ENCODE measurements around the gene EMC8. TPM values are rescaled to one million over a fixed set of nuclear protein-coding genes. Genes with fewer than 3 reads are reported as not detected.

EMC8 gene
- total and polyA plus RNA-seq, 3 experiments from 2014 or later = 27.6 to 56.2 (median 52.2) TPM

- no peak overlapping the region for H3K27ac Mint-ChIP-seq
- H3K4me1 ChIP-seq (ENCODE audit: insufficient read depth, low read length) = no peaks in the 10 kb centered on the region
- peak overlapping the region; percentile 8 for H3K4me3 ChIP-seq (ENCODE audit: low read length)
- POLR2A ChIA-PET = no interaction called here
- CTCF ChIA-PET = interaction anchor here (1.4 to 1.6 kb wide), 2 partner anchors 10 kb away, joined by 3 read pairs; no protein-coding TSS in a partner anchor
- peak in 1 of 5 donors; percentile 13 for DNase-seq
- no peaks in the 10 kb centered on the region for H3K36me3 ChIP-seq (ENCODE audit: insufficient read depth, low read length)
- peaks cover 25% of the 10 kb centered on the region for H3K27me3 ChIP-seq (ENCODE audit: insufficient read depth, low read length, poor library complexity, severe bottlenecking)
- H3K27me3 Mint-ChIP-seq = peaks cover 22 to 34% of the 10 kb centered on the region in 2 donors
- H3K4me1 Mint-ChIP-seq = peaks cover 6 to 24% (median 7%) of the 10 kb centered on the region in 3 donors
- no peak overlapping the region for H3K27ac ChIP-seq (ENCODE audit: low read depth, low read length)
- H3K9me3 ChIP-seq (ENCODE audit: low read length) = no peaks in the 10 kb centered on the region
- H3K9me3 Mint-ChIP-seq = no peaks in the 10 kb centered on the region
- H3K4me3 Mint-ChIP-seq = peak overlapping the region; percentile 73 to 90 (median 84)
- H3K36me3 Mint-ChIP-seq = peaks cover 0 to 1% (median 0%) of the 10 kb centered on the region in 3 donors
Observed at GRCh38 chr16:85750146-85750826, 49.1 kb downstream of the EMC8 start.

- H3K36me3 Mint-ChIP-seq = peaks cover 0 to 1% (median 0%) of the 10 kb centered on the region in 3 donors
- ChIA-PET CTCF (interaction anchor here (1.4 to 1.6 kb wide), 2 partner anchors 10 to 30 kb away, joined by 3 read pairs; no protein-coding TSS in a partner anchor), POLR2A (no interaction called here)
- no peaks in the 10 kb centered on the region for H3K9me3 Mint-ChIP-seq
- Histone ChIP-seq H3K27ac (ENCODE audit: low read depth, low read length) (no peak overlapping the region), H3K9me3 (ENCODE audit: low read length) (no peaks in the 10 kb centered on the region), H3K36me3 (ENCODE audit: insufficient read depth, low read length) (no peaks in the 10 kb centered on the region), H3K4me1 (ENCODE audit: insufficient read depth, low read length) (no peaks in the 10 kb centered on the region), H3K4me3 (ENCODE audit: low read length) (peak overlapping the region; percentile 8), H3K27me3 (ENCODE audit: insufficient read depth, low read length, poor library complexity, severe bottlenecking) (peaks cover 25% of the 10 kb centered on the region)
- H3K4me3 Mint-ChIP-seq = peak overlapping the region; percentile 73 to 90 (median 84)
- H3K27ac Mint-ChIP-seq = no peak overlapping the region
- peaks cover 6 to 27% (median 7%) of the 10 kb centered on the region in 3 donors for H3K4me1 Mint-ChIP-seq
- H3K27me3 Mint-ChIP-seq = peaks cover 22 to 34% of the 10 kb centered on the region in 2 donors
- DNase-seq = no peak
Observed at GRCh38 chr16:85749771-85750145, 49.6 kb downstream of the EMC8 start.

- Histone ChIP-seq H3K9me3 (ENCODE audit: low read length) (no peaks in the 10 kb centered on the region), H3K27ac (ENCODE audit: low read depth, low read length) (no peak overlapping the region), H3K36me3 (ENCODE audit: insufficient read depth, low read length) (no peaks in the 10 kb centered on the region), H3K4me3 (ENCODE audit: low read length) (no peak overlapping the region), H3K4me1 (ENCODE audit: insufficient read depth, low read length) (no peaks in the 10 kb centered on the region), H3K27me3 (ENCODE audit: insufficient read depth, low read length, poor library complexity, severe bottlenecking) (peaks cover 15% of the 10 kb centered on the region)
- peak overlapping the region in 1 of 8 donors; percentile 55 for H3K27ac Mint-ChIP-seq
- H3K9me3 Mint-ChIP-seq = no peaks in the 10 kb centered on the region
- H3K27me3 Mint-ChIP-seq = peaks cover 11 to 15% of the 10 kb centered on the region in 2 donors
- POLR2A ChIA-PET = interaction anchor here (0.9 kb wide), 1 partner anchor 10 kb away, joined by 4 read pairs; no protein-coding TSS in a partner anchor
- peaks cover 0 to 1% (median 0%) of the 10 kb centered on the region in 3 donors for H3K36me3 Mint-ChIP-seq
- DNase-seq = no peak
- H3K4me1 Mint-ChIP-seq = peaks cover 10 to 31% (median 14%) of the 10 kb centered on the region in 3 donors
- no peak overlapping the region for H3K4me3 Mint-ChIP-seq
- CTCF ChIA-PET = no interaction called here
Observed at GRCh38 chr16:85746460-85747215, 52.7 kb downstream of the EMC8 start.

GRCh38 chr16:85738923-85739715 lies 60.2 kb downstream of the EMC8 start:
- H3K27me3 Mint-ChIP-seq = peaks cover 0 to 2% of the 10 kb centered on the region in 2 donors
- POLR2A ChIA-PET = no interaction called here
- no peak overlapping the region for H3K27ac ChIP-seq (ENCODE audit: low read depth, low read length)
- H3K27me3 ChIP-seq (ENCODE audit: insufficient read depth, low read length, poor library complexity, severe bottlenecking) = no peaks in the 10 kb centered on the region
- no peaks in the 10 kb centered on the region for H3K9me3 Mint-ChIP-seq
- H3K4me1 Mint-ChIP-seq = peaks cover 20 to 29% (median 24%) of the 10 kb centered on the region in 3 donors
- H3K4me1 ChIP-seq (ENCODE audit: insufficient read depth, low read length) = peaks cover 24% of the 10 kb centered on the region
- H3K27ac Mint-ChIP-seq = no peak overlapping the region
- H3K4me3 Mint-ChIP-seq = no peak overlapping the region
- H3K36me3 Mint-ChIP-seq = no peaks in the 10 kb centered on the region
- no peaks in the 10 kb centered on the region for H3K36me3 ChIP-seq (ENCODE audit: insufficient read depth, low read length)
- no peak overlapping the region for H3K4me3 ChIP-seq (ENCODE audit: low read length)
- DNase-seq = no peak
- H3K9me3 ChIP-seq (ENCODE audit: low read length) = no peaks in the 10 kb centered on the region
- CTCF ChIA-PET = interaction anchor here (1.3 kb wide), 1 partner anchor 22 kb away, joined by 4 read pairs; no protein-coding TSS in a partner anchor

GRCh38 chr16:85736921-85737320 lies 62.4 kb downstream of the EMC8 start:
- no peak overlapping the region for H3K27ac Mint-ChIP-seq
- Histone ChIP-seq H3K9me3 (ENCODE audit: low read length) (no peaks in the 10 kb centered on the region), H3K36me3 (ENCODE audit: insufficient read depth, low read length) (no peaks in the 10 kb centered on the region), H3K27me3 (ENCODE audit: insufficient read depth, low read length, poor library complexity, severe bottlenecking) (no peaks in the 10 kb centered on the region), H3K4me1 (ENCODE audit: insufficient read depth, low read length) (peaks cover 30% of the 10 kb centered on the region), H3K27ac (ENCODE audit: low read depth, low read length) (no peak overlapping the region), H3K4me3 (ENCODE audit: low read length) (no peak overlapping the region)
- POLR2A ChIA-PET = interaction anchor here (1.2 kb wide), 1 partner anchor 10 kb away, joined by 4 read pairs; no protein-coding TSS in a partner anchor
- no peak overlapping the region for H3K4me3 Mint-ChIP-seq
- no peaks in the 10 kb centered on the region for H3K36me3 Mint-ChIP-seq
- H3K9me3 Mint-ChIP-seq = no peaks in the 10 kb centered on the region
- CTCF ChIA-PET = interaction anchor here (0.6 to 2.2 kb wide), 7 partner anchors 18 to 180 kb away, joined by 3 to 6 read pairs (median 3); no protein-coding TSS in a partner anchor
- H3K27me3 Mint-ChIP-seq = no peaks in the 10 kb centered on the region
- peaks cover 20 to 36% (median 23%) of the 10 kb centered on the region in 3 donors for H3K4me1 Mint-ChIP-seq
- no peak for DNase-seq

- H3K4me1 Mint-ChIP-seq = peaks cover 20 to 39% (median 22%) of the 10 kb centered on the region in 3 donors
- POLR2A ChIA-PET = interaction anchor here (1.2 kb wide), 1 partner anchor 11 kb away, joined by 4 read pairs; no protein-coding TSS in a partner anchor
Observed at GRCh38 chr16:85735946-85736345, 63.4 kb downstream of the EMC8 start.

GRCh38 chr16:85735225-85735635 lies 64.1 kb downstream of the EMC8 start:
- CTCF ChIA-PET = interaction anchor here (1.5 to 2.2 kb wide), 2 partner anchors 18 to 119 kb away, joined by 5 to 6 read pairs; no protein-coding TSS in a partner anchor
- Mint-ChIP-seq H3K27ac (peak overlapping the region; percentile 32 to 91 (median 72)), H3K9me3 (no peaks in the 10 kb centered on the region), H3K27me3 (no peaks in the 10 kb centered on the region), H3K4me1 (peaks cover 20 to 39% (median 22%) of the 10 kb centered on the region in 3 donors), H3K4me3 (peak overlapping the region; percentile 63 to 91 (median 78)), H3K36me3 (no peaks in the 10 kb centered on the region)
- Histone ChIP-seq H3K27me3 (ENCODE audit: insufficient read depth, low read length, poor library complexity, severe bottlenecking) (no peaks in the 10 kb centered on the region), H3K9me3 (ENCODE audit: low read length) (no peaks in the 10 kb centered on the region), H3K27ac (ENCODE audit: low read depth, low read length) (peak overlapping the region; percentile 2), H3K36me3 (ENCODE audit: insufficient read depth, low read length) (no peaks in the 10 kb centered on the region), H3K4me1 (ENCODE audit: insufficient read depth, low read length) (peaks cover 30% of the 10 kb centered on the region), H3K4me3 (ENCODE audit: low read length) (peak overlapping the region; percentile 46)
- DNase-seq = peak; percentile 23 to 79 (median 71)
- POLR2A ChIA-PET = interaction anchor here (0.5 kb wide), 1 partner anchor 47 kb away, joined by 3 read pairs; no protein-coding TSS in a partner anchor

More at GRCh38 chr16:85735946-85736345, 63.4 kb downstream of the EMC8 start:
- Histone ChIP-seq H3K27ac (ENCODE audit: low read depth, low read length) (no peak overlapping the region), H3K4me3 (ENCODE audit: low read length) (peak overlapping the region; percentile 46), H3K36me3 (ENCODE audit: insufficient read depth, low read length) (no peaks in the 10 kb centered on the region), H3K9me3 (ENCODE audit: low read length) (no peaks in the 10 kb centered on the region), H3K27me3 (ENCODE audit: insufficient read depth, low read length, poor library complexity, severe bottlenecking) (no peaks in the 10 kb centered on the region), H3K4me1 (ENCODE audit: insufficient read depth, low read length) (peaks cover 30% of the 10 kb centered on the region)
- H3K27me3 Mint-ChIP-seq = no peaks in the 10 kb centered on the region
- H3K27ac Mint-ChIP-seq = peak overlapping the region; percentile 38 to 91 (median 72)
- DNase-seq = no peak
- no peaks in the 10 kb centered on the region for H3K36me3 Mint-ChIP-seq
- CTCF ChIA-PET = interaction anchor here (1.0 to 2.2 kb wide), 6 partner anchors 19 to 179 kb away, joined by 3 to 6 read pairs (median 4); no protein-coding TSS in a partner anchor
- peak overlapping the region in 6 of 7 donors; percentile 63 to 91 (median 78) for H3K4me3 Mint-ChIP-seq
- H3K9me3 Mint-ChIP-seq = no peaks in the 10 kb centered on the region

All from CD8-positive, alpha-beta memory T cell (primary cell).